ENCODE measurements around the gene PTPRK. TPM values are rescaled to one million over a fixed set of nuclear protein-coding genes. Genes with fewer than 3 reads are reported as not detected.

Gene PTPRK
- total RNA-seq, 1 experiment from 2014 or later, result 89.3 TPM

DNA sequence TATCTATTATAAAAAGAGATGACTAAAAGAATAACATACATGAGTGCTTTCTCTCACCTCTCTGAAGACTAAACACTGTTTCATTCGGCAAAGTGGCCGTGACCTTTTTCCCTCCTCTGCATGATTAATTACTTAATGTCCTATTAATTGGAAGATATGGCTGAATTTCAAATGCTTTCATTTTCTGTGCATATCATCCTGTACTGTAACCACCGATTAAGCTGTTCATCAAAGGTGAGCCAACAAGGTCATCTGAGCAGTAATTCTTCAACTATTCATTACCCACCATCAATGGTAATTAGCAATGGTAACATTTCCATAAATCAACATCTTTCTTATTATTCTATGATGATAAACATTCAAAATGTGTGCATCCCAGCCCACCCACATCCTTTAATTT is 125.2 kb downstream of the PTPRK start:
- Histone ChIP-seq H2AFZ (no peak overlapping the region), H3K4me1 (replicated peaks; ENCODE audit: insufficient read depth) (no peaks in the 10 kb centered on the region), H3K27me3 (ENCODE audit: insufficient read depth, low read depth) (no peaks in the 10 kb centered on the region), H3K4me3 (no peak overlapping the region), H3K36me3 (ENCODE audit: low read depth) (no peaks in the 10 kb centered on the region; the same call in none of the 2 replicates), H3K27ac (no peak overlapping the region), H3F3A (ENCODE audit: insufficient read depth, low read depth) (peaks cover 15% of the 10 kb centered on the region; the same call in 1 of the 2 replicates), H3K9me2 (ENCODE audit: insufficient read depth) (no peaks in the 10 kb centered on the region), H3K9me3 (ENCODE audit: insufficient read depth, low read depth) (no peaks in the 10 kb centered on the region), H3K79me2 (ENCODE audit: low read depth) (peaks cover 12% of the 10 kb centered on the region; the same call in 1 of the 2 replicates), H3K4me2 (no peak overlapping the region), H4K20me1 (ENCODE audit: insufficient read depth) (no peaks in the 10 kb centered on the region)
- intact Hi-C loops (cut with micrococcal nuclease; ENCODE audit: unreplicated experiment), result no loop called here
- CTCF ChIA-PET, result no interaction called here
- POLR2A ChIA-PET (ENCODE audit: unreplicated experiment), result no interaction called here
- no peak for DNase-seq
- no TSS peak for BruUV-seq (replicated peaks)
- no peak for TF ChIP-seq EZH2 (IDR thresholded peaks at IDR 0.05; ENCODE audit: low read depth)
- TF ChIP-seq, protein P1, sequence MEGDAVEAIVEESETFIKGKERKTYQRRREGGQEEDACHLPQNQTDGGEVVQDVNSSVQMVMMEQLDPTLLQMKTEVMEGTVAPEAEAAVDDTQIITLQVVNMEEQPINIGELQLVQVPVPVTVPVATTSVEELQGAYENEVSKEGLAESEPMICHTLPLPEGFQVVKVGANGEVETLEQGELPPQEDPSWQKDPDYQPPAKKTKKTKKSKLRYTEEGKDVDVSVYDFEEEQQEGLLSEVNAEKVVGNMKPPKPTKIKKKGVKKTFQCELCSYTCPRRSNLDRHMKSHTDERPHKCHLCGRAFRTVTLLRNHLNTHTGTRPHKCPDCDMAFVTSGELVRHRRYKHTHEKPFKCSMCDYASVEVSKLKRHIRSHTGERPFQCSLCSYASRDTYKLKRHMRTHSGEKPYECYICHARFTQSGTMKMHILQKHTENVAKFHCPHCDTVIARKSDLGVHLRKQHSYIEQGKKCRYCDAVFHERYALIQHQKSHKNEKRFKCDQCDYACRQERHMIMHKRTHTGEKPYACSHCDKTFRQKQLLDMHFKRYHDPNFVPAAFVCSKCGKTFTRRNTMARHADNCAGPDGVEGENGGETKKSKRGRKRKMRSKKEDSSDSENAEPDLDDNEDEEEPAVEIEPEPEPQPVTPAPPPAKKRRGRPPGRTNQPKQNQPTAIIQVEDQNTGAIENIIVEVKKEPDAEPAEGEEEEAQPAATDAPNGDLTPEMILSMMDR (conservative IDR thresholded peaks at IDR 0.05), result no peak

DNA sequence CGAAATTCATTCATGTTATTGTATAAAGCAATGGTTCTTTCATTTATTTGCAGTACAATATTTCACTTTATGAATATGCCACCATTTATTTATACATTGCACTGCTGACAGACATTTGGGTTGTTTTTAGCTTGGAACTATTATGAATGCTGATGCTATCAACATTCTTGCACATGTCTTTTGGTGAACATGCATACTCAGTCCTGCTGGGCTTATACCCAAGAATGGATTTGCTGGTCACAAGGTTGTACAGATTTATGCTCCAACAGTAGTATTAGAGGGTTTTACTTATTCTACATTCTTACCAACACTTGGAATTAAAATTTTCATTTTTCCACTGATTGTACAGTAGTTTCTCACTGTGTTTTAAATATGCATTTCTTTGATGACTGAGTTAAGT is 126.2 kb downstream of the PTPRK start:
- Histone ChIP-seq H3K4me2 (no peak overlapping the region), H3K79me2 (ENCODE audit: low read depth) (0 out of 2 replicates have a peak, but pooled peaks cover 7% of the 10 kb centered on the region), H3K4me1 (replicated peaks; ENCODE audit: insufficient read depth) (no peaks in the 10 kb centered on the region), H3K9me2 (ENCODE audit: insufficient read depth) (no peaks in the 10 kb centered on the region), H4K20me1 (ENCODE audit: insufficient read depth) (no peaks in the 10 kb centered on the region), H3K9me3 (ENCODE audit: insufficient read depth, low read depth) (no peaks in the 10 kb centered on the region), H3K27ac (no peak overlapping the region), H3K4me3 (no peak overlapping the region), H3K36me3 (ENCODE audit: low read depth) (no peaks in the 10 kb centered on the region; the same call in none of the 2 replicates), H3F3A (ENCODE audit: insufficient read depth, low read depth) (peaks cover 15% of the 10 kb centered on the region; the same call in 1 of the 2 replicates), H3K27me3 (ENCODE audit: insufficient read depth, low read depth) (no peaks in the 10 kb centered on the region), H2AFZ (no peak overlapping the region)
- intact Hi-C loops (cut with micrococcal nuclease; ENCODE audit: unreplicated experiment), result no loop called here
- no peak for TF ChIP-seq EZH2 (IDR thresholded peaks at IDR 0.05; ENCODE audit: low read depth)
- TF ChIP-seq, protein P1 (conservative IDR thresholded peaks at IDR 0.05), result no peak
- POLR2A ChIA-PET (ENCODE audit: unreplicated experiment), result no interaction called here
- no peak for DNase-seq
- CTCF ChIA-PET, result no interaction called here
- no TSS peak for BruUV-seq (replicated peaks)

DNA sequence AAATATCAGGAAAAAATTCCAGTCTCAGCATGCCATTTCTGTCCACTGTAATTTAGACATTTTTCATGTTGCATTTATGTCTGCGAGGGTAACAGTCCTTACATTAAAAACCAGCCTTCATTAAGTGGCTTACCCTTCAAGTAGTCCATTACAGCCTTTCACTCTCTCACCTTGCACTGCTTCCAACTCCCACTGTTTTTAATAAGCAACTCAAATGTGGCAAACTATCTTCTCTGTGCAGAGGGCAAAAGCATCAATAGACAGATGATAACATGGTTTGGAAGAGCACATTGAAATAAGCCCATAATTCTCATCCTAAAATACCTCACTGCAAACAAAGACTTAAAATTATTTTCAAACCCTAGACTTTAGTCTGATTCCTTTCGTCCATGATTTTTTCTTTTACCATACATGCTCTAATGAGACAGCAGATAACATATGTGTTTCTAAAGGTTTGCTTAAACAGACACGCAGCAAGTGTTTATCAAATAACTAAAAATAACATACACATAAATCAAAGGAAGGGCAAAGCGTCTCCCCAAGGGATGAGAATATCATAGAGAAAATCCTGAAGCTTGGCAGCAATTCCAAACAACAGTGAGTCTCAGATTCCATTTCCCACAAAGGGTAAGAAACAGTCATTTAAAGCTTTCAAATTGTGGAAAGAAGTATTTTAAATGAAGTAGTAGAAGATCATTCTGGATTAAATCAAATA is 130.4 kb downstream of the PTPRK start:
- Histone ChIP-seq H3K9me3 (ENCODE audit: insufficient read depth, low read depth) (no peaks in the 10 kb centered on the region), H3F3A (ENCODE audit: insufficient read depth, low read depth) (0 out of 2 replicates have a peak, but pooled peaks cover 8% of the 10 kb centered on the region), H3K79me2 (ENCODE audit: low read depth) (0 out of 2 replicates have a peak, but pooled peaks cover 3% of the 10 kb centered on the region), H4K20me1 (ENCODE audit: insufficient read depth) (0 out of 2 replicates have a peak, but pooled peaks cover 3% of the 10 kb centered on the region), H3K27me3 (ENCODE audit: insufficient read depth, low read depth) (no peaks in the 10 kb centered on the region), H3K4me3 (no peak overlapping the region), H2AFZ (no peak overlapping the region), H3K4me2 (no peak overlapping the region), H3K4me1 (replicated peaks; ENCODE audit: insufficient read depth) (no peaks in the 10 kb centered on the region), H3K9me2 (ENCODE audit: insufficient read depth) (no peaks in the 10 kb centered on the region), H3K27ac (no peak overlapping the region), H3K36me3 (ENCODE audit: low read depth) (no peaks in the 10 kb centered on the region; the same call in 1 of the 2 replicates)
- intact Hi-C loops (cut with micrococcal nuclease; ENCODE audit: unreplicated experiment), result no loop called here
- BruUV-seq (replicated peaks), result no TSS peak
- no peak for TF ChIP-seq EZH2 (IDR thresholded peaks at IDR 0.05; ENCODE audit: low read depth)
- TF ChIP-seq, protein P1 (conservative IDR thresholded peaks at IDR 0.05), result no peak
- ChIA-PET CTCF (interaction anchor here (0.5 kb wide), 1 partner anchor 50 kb away, joined by 3 read pairs; no protein-coding TSS in a partner anchor), POLR2A (ENCODE audit: unreplicated experiment) (no interaction called here)
- no peak for DNase-seq
